Endometrial microvascular endothelial cells (primary cell): ENCODE results near the gene LAMC2. TPM values are rescaled to one million over a fixed set of nuclear protein-coding genes. Genes with fewer than 3 reads are reported as not detected.
"Not testable (repeated sequence)": the region's sequence is repeated elsewhere in the genome, so short reads cannot be mapped to it uniquely, and the experiment has no call there.

ENCODE experiments used
- in situ Hi-C: cut with HindIII; loops from 2 replicates; pipeline ENCODE4 v1.10.0; 2017; ENCODE audit warnings: low sequenced_read_pairs, low pct_unique_long_range_greater_than_20kb; ENCODE audit errors: inconsistent ontology term
- total RNA-seq: library from RNA; depleted of rRNA; stranded (reverse); fragments of >200 nt; gene quantifications from one replicate; pipeline ENCODE4 v1.2.3, GENCODE V29; 2015; ENCODE audit errors: inconsistent ontology term

LAMC2 gene
- total RNA-seq, 1 donor from 2014 or later: 2.4 TPM

DNA sequence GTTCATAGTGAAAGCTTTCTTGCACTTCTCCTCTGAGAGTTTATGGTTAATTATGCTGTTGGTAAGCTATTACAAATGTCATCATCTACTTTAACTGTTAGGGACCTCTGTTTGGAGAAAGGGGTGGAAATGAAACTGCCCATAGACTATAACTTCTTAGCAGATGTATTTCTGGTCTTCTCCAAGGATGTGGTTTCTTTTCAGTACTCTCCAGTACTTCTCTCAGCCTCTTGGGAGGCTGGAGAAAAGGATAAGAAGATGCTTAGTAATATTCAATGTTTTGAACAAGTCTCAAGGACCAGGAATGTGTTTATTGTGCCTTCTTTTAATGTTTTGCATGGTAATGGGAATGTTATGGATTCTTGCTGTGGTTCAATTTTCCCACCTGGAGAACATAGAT is 60.4 kb downstream of the LAMC2 start:
- in situ Hi-C loops: no loop called here

DNA sequence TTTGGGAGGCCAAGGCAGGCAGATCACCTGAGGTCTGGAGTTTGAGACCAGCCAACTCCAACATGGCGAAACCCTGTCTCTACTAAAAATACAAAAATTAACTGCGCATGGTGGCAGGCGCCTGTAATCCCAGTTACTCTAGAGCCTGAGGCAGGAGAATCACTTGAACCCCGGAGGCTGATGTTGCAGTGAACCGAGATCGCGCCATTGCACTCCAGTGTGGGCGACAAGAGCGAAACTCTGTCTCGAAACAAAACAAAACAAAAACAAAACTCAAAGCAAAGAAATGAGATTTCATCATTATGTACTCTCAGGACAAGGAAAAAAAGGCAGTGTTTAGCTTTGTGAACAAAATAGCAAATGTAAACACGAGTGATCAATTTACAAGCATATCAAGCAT is 61.0 kb downstream of the LAMC2 start:
- in situ Hi-C loops: no loop called here

DNA sequence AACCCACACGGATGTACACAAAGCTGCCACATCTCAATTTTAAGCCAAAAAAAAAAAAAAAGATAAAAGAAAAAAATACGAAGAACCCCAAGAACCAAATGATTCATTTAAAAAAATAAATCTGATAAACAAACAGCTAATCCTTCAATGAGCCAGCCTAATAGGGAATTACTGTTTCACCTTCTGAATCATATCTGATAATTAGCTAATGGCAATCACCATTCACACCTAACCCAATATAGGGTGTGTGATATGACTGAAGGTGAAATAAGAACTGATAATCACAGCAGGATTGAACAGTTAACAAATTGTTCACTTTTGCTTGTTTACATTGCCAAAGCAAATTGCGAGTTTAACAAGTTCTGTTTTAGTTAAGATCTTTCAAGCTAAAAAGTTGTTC is 61.4 kb downstream of the LAMC2 start:
- in situ Hi-C loops: no loop called here

DNA sequence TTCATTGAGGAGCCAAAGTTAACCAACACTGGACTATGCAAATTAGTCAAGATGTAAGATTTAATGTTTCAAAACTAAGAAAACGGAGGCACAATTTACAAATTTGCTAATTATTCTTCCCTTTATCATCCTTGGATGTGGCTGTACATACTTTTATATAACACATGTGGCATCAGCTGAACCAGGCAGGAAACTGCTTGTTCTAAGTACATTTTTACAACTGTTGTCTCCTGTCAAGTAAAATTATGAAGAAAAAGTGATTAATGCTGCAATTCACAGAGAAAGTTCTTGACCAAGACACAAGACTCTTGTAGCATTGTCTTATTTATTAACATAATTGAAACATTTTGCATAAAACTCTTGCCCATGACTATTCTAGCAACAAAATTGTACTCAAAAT is 61.9 kb downstream of the LAMC2 start:
- in situ Hi-C loops: no loop called here

DNA sequence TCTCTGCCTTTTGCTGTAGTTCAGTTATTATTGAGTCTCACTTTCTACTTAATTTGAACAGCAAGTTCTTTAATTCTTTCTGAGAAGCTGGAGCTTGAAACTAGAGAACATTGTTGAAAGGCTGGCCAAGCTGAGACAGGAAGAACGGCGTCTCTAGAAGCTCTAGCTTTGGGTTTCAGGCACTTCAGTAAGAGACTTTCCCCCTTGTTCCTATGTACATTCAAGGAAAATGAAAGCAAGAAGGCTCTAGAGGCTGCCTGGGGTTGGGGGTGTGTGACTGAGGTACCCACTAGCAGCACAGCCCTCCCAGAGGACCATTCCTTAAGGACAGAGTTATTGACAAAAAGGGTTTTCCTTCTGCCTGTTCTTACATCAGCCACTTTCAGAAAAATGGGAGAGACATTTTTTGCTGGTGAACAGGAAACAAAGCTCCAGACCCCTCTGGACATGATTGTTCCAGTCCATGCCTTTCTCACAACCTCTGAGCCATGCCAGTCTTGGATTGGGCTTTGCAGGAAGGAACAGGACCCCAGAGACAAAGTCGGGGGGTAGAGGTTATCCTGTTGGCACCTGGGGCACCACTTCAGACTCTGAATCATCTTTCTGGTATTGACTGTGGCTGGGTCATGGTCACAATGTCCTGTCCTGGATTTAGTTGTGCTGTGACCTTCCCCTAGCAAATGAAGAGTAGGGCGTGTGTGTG is 63.1 kb downstream of the LAMC2 start:
- in situ Hi-C loops: no loop called here

DNA sequence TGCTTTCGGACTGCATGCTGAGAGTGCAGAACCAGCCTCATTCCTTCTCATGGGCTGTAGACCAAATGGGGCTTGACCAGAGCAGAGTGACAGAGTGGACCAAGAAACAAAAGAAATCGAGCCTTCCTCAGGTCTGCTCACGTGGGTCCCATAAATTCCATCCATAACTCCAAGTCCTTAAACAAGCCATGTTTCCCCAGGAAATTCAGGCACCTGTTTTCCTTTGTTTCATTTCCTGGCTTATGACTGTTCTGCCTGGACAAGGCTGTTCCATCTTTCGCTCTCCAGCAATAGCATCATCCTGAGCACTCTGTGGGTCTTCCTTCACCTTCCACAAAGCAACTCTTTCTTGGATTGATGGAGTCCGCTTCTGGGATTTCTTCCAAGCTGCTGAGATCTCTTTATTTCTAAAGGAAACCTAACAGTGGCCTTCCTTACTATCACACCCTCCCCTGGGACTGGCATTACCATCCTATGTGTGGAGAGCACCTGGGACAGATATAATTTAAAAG is 63.9 kb downstream of the LAMC2 start:
- in situ Hi-C loops: no loop called here

DNA sequence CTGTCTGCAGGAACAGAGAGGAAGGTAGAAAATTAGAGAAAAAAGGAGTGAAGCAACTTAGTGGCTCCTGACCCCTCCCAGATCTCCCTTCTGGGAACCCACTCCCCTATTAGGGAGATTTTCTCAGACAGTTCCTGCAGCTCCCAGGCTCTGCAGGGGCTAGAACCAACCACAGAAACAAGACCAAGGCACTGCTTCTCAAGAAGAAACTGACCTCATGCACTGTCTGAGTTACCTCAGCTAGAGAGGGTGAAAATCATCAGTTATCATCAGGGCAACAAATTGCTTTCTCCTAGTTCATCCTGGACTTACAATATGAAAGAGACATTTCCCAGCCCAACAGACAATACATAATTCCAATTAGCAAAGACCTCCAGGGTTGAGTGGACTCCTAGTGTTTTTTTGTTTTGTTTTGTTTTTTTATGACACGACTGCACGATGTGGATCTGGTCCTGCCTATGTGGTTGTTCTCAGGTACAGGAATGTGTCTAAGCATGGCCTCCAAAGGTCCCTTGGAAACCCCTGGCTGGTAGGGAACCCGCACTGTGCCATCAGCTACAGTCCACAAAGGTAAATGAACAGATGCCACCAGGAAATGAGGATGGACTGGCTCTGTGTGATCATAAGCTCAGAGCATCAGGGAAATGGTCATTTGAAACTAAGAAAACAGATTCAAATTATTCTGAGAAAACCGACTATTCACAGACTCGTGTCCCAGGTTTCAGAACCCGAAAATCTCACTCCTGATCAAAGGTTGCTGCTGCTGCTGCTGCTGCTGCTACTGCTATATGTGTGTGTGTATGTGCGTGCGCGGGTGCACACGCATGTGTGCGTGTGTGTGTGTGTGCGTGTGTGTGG is 65.3 kb downstream of the LAMC2 start:
- in situ Hi-C loops: no loop called here

DNA sequence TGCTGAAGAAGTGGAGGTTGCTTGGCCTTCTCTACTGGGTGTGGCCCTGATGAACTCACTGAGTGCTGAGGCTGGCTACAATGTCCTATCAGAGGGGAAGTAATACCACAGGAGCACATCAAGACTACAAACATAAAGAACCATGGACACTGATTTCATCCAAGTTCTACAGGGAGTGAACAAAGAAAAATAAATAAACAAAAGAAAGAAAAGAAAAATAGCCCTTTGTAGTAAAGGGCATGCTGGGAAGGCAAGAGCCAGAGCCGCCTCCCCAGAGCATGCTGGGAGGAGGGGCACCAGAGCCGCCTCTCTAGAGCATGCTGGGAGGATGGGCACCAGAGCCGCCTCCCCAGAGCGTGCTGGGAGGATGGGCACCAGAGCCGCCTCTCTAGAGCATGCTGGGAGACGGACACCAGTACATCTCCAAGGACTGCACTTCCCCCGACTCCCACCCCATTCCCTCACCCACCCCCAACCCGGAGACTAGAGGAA is 65.9 kb downstream of the LAMC2 start:
- in situ Hi-C loops: no loop called here

DNA sequence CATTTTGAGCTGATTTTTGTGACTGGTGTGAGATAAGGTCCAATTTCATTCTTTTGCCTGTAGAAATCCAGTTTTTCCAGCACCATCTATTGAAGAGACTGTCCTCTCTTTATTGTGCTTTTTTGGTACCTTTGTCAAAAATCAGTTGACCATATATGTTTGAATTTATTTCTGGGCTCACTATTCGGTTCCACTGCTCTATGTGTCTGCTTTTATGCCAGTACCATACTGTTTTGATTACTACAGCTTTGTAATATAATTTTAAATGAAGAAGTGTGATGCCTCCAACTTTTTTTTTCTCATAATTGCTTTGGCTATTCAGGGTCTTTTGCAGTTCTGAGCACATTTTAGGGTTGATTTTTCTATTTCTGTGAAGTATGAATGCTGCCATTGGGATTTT is 69.0 kb downstream of the LAMC2 start:
- in situ Hi-C loops: no loop called here

DNA sequence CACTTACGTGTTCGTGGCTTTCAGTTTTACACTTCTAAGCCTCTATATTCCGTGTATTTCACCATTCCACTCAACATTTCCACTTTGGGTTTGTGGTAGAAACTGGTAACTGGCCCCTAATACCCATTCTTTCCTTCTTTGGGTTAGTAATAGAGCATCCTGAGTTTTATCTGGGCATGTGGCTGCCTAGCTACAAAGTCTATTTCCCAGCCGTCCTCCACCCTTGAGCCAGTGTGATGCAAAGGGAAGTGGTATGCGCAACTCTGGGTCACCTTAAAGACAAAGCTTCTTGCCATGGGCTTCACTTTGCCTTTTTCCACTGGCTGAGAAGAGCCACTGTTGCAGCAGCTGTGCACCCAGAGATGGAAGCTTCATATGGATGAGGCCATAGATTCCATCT is 73.9 kb downstream of the LAMC2 start:
- in situ Hi-C loops: no loop called here

DNA sequence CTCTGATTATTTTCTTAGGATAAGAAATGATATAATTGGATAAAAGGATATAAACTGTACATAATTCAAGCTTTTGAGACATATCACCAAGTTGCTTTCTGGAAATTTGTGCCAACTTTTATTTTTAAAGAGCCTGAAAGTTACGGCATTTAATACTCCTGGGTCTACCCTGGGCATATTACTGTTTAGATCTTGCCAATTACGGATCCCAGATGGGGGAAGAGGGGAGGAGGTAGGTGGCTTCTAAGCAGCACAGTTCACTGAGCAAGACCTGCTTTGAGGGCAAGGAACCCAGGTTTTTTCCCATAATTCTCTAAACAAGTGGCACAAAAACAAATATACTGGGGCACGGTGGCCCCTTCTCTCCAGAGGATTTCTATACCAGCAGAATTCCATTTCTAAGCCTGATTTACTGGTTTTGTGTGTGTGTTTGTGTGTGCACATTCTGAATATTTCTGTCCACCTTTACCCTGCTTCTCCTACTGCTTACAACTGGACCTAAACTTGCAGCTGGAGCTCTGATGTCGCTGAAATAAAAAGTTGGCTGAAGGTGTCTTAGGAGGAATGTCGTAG is 76.7 kb downstream of the LAMC2 start:
- in situ Hi-C loops: no loop called here

DNA sequence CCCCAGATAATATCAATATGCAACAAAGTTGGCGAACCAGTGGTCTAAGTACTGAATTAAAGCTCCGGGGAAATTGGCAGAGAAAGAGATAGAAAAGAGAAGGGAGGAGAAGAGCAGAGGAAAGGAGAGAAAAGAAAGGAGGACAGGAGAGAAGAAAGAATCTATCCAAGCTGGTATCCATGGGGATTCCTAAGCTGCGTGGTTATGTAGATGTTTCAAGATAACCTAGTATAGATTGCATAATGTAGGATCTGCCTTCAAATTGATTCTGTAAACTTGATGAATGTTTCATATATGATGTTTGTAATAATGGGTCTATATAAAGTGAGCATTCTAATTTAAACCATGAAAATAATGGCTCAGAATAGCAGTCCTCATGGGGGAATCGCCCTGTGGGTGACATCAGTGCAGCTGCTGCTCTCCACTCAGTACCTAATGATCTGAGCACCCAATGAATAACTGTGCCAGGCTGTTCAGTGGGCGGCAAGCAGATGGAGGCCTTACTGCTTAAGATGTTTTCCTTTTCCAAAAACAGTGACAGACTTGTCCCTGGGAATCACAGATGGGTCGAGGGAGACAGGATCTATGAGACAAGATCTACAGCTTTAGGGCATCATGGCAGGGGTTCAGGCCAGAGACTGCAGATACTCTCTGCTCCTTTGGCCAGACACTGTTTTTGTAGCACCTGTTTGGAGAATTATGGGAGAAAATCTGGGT is 78.0 kb downstream of the LAMC2 start:
- in situ Hi-C loops: no loop called here

DNA sequence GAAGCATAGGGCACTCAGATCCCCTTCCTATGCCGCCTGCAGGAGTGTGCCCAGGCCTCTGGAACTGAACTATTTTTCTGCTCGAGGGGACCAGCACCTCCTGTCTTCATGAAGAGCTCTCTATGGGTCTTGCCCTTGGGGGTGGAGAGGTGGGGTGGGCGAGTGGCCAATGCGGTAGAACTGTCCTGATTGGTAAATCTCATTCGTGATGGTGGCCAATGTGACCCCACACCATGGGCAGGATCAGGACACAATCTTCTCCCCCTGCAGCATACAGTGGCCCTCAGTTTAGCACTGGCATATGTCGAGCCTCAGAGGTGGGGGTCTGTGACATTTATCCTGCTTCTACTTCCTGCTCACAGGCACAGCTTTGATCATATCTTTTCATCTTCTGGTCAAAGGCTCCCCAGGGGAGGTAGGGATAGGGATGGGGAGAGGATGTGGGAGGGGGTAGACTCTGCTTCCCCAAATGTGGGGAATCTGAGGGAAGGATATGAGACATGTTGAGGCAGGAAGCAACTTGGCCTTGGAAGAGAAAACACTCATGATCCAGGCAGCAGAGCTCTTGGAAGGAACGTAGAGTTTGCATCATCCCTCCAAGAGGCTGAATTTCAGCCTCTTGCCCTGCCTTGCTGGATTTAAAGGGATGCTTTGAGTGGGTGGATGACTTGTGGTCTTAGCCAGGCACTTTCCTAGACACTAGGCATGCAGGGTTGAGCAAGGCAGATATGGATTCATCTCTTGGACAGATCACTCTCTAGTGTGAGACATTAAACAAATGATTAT is 81.8 kb downstream of the LAMC2 start:
- in situ Hi-C loops: no loop called here

DNA sequence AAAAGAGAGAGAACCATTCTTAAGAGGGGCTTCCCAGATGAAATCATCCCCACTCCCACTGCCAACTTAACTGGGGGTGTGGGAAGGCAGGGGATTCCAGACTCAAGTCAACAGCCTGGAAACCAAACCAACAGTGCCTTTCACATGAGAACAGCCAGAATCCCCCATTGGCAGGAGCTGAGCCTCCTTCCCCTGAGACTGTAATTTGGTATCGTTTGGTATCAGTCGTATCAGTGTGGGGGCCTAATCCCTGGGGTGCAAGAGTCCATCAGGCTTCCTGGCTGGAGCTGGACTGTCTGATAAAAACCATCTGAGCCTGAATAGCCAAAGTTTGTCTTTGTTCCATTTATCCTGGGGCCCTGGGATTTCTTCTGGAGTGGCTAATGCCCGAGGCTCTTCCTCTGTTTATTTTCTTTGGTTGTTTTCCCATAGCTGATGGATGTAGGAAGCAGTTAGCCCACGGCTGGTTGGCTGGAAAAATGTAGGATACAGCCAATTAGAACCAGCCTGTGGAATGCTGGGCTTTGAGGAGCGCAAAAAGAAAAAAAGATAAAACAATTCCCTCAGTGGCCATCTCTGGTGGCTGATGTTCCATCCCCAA is 84.6 kb downstream of the LAMC2 start:
- in situ Hi-C loops: no loop called here

DNA sequence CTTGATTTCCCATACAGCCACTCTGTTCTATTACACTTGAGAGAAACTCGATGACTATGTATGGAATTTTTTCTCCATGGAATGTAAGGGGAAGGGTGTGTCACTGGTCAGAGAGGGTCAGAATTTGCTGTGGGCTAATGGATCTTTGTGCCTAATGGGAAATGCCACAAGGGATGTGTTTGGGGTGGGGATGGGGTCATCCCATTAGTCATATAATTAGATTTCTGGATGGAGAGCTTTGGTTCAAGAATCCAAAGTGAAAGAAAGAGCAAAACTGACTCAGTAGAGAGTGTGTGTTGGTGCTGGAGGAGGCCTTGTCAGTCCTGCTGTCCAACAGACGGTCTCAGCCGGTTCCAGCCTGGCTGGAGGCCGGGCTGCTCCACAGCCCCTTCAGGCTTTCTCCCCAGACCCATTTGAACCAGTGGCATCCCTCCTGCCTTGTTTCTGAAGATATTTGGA is 86.4 kb downstream of the LAMC2 start:
- in situ Hi-C loops: no loop called here

DNA sequence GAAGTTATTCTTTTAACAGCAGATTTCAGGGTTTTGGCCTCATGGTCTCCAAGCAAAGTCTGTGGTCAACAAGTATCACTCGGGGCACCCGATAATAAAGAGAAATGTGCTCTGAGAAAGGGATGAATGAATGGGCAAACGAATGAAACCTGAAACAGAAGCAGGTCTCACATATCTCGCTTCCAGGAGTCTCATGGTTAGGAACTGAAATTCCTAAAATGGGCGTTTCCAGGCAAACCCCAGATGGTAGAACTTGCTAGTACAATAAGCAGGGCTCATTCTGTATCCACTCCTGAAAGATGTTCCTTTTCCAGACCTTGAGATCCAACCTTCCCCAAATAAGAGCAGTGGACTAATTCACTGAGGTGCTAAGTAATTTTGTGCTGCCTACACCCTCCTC is 87.2 kb downstream of the LAMC2 start:
- in situ Hi-C loops: no loop called here

DNA sequence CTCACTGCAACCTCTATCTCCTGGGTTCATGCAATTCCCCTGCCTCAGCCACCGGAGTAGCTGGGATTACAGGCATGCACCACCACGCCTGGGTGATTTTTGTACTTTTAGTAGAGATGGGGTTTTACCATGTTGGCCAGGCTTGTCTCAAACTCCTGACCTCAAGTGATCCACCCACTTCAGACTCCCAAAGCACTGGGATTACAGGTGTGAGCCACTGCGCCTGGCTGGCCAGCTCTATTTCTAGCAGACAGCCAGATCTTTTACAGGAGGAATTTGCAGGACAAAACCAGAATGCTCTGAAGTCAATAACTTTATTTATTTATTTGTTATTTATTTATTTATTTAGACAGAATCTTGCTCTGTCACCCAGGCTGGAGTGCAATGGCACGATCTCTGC is 87.9 kb downstream of the LAMC2 start:
- in situ Hi-C loops: not testable (repeated sequence)

DNA sequence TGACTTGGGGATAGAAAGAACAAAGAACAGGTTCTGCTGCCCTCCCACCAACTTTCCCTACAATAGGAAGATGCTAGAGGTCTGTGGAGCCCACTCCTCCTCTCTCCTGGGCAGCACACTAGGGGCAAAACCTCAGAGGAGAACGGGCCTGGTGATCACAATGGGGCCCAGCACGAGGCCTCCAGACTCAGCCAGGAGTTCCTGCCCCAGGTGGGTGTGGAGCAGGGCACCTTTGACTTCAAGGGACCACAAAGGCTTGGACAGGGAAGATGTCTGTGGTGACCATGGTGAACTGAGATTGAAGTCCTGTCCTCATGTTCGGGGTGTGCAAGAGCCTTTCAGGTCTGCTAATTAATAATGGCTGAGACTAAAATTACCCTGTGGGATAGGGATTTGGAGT is 88.8 kb downstream of the LAMC2 start:
- in situ Hi-C loops: no loop called here
